ENCODE results near the gene TBXAS1.

TBXAS1 gene

DNA sequence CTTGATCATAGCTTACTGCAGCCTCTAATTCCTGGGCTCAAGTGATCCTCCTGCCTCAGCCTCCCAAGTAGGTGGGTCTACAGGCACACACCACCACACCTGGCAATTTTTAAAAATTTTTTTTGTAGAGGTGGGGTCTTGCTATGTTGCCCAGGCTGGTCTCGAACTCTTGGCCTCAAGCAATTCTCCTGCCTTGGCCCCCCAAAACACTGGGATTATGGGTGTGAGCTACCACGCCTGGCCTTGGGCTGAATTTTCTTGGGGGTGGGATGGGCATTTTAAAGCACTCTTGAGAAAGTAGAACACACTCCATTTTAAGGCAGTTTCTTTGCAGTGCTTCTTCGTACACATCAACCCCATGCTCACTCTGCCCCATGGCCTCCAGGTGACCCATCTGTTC is 28.7 kb downstream of the TBXAS1 start:
- DNase-seq = no peak

DNA sequence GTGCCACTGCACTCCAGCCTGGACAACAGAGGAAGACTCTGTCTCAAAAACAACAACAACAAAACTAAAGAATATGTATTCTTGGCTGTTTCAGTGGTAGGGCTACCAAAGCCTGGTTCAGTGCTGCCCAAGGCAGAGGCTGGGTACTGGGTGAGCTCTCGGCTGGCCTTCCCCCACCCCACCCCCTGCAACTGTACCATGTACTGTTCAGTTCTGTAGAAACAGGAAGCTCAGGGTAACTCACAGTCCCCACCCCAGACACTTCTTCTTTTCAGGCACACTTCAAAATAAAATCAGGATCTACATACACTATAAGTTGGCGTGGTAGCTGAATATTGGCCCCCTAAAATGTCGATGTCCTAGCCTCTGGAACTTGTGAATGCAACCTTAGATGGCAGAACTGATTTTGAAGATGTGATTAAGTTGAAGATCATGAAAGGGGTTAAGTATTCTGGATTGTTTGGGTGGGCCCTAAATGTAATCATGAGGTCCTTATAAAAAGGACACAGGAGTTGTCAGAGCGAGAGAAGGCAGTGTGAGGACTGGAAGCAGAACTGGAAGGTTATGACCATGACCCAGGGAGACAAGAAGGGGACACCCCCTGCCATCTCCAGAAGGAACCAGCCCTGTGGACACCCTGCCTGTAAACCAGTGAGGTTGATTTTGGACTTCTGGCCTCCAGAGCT is 31.2 kb downstream of the TBXAS1 start:
- peak; percentile 19 for DNase-seq

DNA sequence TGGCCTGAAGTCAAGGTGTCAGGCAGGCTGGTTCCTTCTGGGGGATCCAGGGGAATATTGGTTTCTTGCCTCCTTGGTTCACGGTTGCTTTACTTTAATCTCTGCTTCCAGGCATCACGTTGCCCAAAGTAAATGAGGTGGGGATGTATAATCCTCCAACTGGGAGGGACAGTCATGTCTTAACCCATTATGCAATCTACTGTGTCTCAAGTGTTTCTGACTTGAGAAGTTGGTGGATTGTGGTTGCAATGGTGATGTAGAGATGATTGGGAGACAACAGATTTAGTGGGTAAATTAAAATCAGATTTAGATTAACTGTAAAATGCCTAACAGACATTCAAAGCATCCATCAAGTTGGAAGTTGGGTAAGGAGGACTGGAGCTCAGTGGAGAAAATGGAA is 32.7 kb downstream of the TBXAS1 start:
- DNase-seq = no peak

DNA sequence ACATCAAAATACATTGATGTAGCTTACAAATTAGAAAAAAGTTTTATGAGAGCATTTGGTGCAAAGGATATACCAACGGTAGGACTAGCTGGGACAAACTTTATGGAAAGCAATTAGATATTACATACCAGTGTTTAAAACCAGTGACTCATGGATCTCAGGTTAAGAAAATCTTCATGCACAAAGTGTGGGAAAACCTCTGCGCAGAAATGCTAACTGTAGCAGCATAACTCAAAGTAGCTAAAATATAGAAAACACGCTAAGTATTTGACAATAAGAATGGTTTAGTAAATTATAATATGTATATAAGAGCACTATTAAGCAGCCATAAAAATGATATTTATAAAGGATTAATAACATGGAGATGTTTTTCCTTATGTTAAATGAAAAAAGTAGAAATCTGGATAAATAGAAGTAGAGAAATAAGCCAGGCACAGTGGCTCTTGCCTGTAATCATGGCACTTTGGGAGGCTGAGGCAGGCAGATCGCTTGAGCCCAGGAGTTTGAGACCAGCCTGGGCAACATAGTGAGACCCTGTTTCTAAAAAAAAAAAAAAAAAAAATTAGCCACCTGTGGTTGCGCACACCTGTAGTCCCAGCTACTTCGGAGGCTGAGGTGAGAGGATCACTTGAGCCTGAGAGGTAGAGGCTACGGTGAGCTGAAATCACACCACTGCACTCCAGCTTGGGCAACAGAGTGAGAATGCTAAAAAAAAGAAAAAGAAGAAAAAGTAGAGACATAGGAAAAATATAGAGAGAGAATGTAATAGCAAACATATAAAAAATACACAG is 37.2 kb downstream of the TBXAS1 start:
- no peak for DNase-seq

DNA sequence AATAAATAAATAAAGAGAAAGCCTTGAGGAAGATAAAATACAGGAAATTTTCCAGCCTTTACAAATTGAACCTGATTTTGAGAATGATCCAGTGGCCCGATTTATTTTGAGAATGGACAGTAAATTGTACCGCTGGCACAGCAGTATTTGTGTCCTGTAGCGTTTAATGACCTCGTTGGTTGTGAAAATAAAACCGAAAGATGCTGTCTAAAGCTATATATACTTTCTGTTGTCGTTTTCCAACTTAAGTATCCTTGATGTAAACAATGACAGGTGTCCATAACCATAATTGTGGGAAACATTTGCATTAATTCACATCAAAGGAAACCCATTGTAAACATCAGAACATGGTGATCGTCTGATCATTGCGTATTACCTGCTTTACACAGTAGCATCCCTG is 38.8 kb downstream of the TBXAS1 start:
- DNase-seq = no peak

DNA sequence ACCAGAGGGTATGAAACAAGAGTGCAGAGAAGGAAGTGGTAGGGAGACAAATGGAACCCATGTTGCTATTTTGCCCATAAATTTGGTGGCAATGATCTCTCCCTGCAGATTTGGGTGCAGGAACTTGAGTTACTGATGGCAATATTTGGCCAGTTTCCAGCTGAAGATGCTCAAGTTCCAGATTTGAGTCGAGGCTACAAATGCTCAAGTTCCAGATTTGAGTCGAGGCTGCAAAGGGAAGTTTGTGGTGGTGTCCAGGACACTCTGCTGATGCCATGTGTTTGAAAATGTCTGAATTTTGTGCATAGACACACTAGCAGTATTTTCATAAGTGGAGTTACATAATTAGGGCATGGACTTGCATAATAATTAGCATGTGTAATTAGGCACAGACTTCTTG is 40.8 kb downstream of the TBXAS1 start:
- no peak for DNase-seq

DNA sequence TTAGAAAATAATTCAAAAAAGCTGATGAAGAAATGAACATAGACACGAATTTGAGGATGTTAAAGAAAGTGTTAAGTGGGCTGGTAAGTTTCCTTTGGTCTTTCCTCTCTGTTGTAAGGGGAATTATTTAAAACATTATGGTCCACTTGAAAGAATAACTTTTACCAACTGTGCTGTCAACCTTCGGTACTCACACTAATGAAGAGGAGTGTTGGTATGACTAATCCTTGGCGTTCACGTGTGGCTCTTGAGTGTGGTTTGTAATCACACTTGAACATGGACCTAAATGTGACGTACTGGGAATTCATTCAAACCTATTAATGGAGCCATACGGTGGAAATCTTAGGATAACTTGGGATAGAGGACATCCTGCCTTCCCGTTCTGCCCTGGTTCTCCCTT is 41.3 kb downstream of the TBXAS1 start:
- DNase-seq = no peak

DNA sequence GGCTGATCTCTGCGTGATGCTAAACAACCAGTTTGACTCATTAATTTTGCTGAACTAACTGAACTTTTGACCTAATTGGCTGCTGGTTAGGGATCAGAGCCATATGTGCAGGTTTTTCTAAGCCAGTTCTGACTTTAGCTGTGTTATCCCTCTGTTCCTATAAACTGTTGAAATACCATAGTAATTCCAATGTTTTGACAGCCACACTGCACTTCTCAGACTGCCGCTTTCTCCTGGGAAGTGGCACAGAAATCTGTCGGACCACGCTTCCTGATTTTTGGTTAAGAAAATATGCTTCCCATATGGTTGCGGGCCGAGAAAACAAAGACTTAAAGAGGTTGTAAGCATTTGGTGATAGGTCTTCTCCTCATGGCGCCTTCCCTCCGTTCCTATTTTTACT is 42.3 kb downstream of the TBXAS1 start:
- DNase-seq = no peak

DNA sequence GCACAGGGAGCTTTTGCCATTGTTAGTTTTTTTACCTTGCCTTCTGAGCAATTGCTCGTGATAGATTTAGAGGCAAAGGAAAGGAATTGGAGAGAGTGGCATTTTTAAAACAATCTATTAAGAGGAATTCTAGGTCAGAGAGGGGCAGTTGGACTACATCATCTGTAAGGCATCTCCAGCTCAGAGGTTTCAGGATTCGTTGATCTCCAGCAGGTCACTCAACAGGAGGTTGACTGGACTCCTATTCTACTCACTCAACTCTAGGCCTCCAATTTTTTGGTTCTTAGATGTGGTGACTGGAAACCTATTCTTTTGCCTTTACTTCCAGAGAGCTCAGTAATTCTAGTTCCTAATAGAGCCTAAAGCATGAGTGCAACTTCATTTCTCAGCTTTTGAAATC is 42.8 kb downstream of the TBXAS1 start:
- no peak for DNase-seq

DNA sequence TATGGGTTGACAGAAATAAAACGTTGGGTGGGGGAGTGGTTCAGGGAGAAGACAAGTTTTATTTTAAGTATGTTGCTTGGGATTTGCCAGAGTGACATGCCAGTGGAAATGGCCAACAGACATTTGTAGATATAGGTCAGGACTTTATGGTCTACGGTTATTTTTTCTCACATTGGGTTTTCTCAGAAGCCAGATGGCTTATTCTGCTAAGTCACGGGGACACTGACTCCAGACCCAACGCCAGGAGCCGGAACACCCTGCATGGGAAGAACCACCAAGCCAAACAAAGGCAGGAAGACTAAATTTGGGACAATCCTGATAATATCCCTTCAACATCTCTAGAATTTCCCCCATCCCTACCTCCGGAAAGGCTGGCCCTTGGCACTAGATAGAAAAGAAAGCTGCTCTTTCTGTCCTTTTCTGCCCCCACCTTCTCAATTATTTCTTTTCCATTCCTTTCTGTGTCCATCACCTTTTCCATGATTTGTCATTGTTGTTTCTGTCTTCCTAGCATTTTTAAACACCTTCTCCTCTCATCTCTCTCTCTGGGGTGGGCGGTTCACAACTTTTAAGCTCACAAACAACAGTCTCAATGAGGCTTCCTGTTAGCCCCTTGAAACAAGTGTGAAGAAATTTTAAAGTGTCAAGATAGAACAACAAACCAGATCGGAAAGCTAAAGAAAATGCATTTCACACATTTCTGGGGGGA is 44.7 kb downstream of the TBXAS1 start:
- no peak for DNase-seq

DNA sequence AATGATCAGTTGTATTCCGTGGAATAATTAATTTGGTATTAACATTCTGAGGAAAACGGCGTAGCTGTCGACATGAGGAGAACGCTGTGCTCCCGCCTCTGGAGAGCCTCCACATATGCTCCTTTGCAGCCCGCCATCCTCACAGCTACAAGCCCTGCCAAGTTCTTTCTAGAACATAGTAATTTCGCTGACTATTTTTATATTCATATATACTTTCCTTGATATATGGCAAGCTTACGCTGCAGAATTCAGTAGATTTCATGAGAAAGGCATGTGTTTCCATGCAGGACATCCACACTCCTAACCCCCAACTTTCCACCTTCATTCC is 45.2 kb downstream of the TBXAS1 start:
- no peak for DNase-seq

DNA sequence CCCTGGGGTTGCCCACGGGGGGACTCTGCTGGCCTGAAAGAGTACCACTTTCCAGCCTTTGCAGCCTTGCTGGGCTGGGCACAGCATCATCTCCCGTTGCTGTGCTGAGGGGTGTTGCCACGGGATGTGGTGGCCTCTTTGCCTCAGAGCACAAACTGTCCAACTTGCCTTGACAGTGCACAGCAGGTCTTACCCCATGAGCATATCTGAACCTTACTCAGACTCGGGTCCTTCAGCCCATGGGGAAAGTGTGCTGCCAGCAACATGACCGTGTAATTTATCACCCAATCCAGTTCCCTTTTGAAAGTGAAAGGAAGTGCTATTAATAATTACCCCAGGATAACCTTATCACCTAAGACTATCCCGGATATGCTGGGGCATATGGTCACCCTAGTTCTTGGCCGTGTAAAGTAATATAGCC is 46.8 kb downstream of the TBXAS1 start:
- DNase-seq = no peak

DNA sequence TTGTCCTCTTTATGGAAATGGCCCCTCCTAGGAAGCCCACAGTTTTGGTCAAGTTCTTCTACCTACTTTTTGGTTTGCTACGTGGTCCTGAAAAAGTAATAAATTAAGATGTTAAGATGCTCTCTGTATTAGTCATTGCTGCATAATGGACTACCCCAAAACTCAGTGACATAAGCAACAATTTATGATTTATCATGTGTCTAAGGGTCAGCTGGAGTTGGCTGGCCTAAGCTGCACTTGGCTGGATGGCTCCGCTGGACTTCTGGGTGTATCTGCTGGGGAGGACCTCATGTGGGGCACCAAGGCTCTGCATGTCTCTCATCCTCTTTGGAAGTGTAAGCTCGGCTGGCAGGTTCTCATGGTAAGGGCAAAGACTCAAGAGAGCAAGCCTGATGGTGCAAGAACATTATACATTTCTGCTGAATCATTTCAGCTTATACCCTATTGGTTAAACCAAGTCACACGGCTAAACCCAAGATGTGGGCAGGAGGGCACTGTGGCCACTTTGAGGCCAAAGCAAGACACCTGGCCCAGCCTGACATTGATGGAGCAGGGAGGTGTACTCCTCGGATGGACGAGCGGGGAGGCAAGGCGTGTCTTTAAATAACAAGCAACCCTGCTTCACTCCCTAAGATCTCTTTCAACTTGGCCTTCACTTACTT is 47.7 kb downstream of the TBXAS1 start:
- DNase-seq = no peak

DNA sequence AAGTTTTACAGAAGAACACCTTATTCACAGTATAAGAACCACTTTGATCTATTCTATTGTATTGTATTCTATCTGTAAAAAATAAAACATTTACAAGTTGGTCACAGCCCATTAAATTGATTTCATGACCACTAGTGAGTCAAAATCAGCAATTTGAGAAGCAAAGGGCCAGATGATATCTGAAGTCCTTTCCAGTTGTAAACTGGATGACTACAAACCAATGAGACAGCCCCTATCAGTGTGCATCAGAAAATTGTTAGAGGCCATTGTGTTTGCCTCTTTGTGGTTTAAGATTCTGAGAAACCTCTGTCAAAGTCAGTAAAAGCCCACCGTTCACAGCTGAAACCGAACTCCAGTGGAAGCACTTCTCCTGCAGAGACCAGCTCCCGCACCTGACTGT is 54.8 kb downstream of the TBXAS1 start:
- no peak for DNase-seq

DNA sequence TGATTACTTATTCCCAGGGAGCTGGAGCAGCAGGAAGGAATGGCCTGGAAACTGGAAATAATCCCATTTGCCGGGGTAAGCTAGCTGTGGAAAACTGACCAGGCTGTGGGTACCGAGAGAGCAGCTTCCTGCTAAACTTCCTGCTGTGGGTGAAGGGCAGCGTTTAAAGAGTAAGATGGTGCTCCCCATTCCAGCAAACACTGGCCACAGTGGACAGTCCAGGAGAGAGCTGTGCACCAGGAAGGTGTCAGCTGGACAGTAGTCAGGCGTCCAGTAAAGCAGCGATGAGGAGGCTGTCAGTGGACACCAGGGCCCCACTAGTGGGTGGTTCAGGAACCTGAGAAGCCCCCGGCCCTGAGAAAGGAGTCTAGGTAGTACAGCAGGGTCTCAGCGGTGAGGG is 55.4 kb downstream of the TBXAS1 start:
- DNase-seq = no peak

DNA sequence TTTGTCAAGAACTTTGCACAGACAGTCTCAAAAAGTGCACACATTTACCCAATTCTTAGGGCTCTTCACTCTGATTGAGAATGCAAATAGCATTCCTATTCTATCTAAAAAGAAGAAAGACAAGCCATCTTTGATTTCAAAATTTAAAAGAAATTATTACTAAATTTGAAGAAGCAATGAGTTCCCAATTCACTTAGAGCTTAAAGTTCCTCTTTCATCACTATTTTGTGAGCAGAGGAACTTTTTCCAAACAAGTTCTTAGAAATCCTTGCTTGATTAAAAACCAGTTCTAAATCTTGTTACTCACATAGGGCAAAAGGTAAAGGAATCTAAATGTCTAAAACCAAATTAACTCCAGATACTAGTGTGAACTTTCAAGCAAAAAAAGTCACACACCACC is 56.4 kb downstream of the TBXAS1 start:
- no peak for DNase-seq

DNA sequence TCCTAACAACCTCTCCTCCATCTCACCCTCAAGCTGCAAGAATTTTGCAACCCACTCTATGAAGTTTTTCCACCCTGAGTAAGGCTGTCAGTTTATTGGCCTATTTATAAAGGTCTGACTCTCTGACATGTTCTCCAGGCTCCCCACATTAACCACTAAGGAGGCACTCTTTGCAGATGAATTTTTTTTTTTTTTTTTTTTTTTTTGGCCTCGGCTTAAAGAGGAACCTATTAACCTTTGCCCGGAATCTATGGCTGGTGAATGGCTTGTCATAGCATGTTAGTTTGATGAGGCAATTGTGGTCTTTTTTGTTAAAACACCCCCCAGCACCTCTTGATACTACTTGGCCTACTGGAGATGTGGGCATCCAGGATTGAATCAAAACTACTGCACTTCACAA is 57.1 kb downstream of the TBXAS1 start:
- peak; percentile 5 for DNase-seq

DNA sequence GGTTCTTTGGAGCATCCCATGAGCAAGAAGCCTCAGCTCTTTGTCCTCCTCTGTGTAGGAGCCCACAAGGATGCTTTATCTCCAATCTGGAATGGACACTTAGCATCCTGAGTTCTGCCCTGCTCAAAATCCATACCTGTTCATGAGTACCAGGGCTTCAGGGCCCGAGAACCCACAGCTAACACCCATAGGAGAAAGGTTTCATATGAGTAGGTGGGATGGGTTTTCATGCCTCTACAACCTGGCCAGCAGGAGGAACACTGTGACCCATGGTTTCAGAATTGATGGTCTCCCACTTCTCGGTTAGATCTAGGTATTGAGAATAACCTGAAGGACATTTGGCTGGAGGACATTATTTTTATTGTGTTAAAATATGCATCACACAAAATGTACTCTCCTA is 57.8 kb downstream of the TBXAS1 start:
- DNase-seq = no peak

DNA sequence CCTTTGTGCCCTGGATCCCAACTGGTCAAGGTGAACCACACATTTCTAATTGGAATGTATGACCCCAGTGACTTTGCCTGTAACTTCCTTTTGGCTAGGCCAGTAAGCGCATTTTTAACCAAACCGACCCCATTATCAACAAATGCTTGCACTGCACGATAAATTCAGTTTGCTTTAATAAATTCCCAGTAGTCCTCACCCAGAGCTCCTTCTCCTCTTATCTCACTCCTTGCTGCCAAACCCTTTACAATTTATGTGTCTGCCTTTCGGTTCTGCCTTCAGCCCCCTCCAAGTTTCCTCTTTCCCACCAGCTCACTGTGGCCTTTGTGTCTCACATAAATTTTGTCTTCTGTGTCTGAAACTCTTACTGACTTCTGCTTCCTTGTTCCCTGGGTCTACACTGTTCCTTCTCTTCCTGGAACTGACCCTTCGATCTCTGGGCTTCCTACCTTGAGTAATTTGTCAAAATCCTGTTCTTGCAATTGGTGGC is 59.0 kb downstream of the TBXAS1 start:
- DNase-seq = no peak

DNA sequence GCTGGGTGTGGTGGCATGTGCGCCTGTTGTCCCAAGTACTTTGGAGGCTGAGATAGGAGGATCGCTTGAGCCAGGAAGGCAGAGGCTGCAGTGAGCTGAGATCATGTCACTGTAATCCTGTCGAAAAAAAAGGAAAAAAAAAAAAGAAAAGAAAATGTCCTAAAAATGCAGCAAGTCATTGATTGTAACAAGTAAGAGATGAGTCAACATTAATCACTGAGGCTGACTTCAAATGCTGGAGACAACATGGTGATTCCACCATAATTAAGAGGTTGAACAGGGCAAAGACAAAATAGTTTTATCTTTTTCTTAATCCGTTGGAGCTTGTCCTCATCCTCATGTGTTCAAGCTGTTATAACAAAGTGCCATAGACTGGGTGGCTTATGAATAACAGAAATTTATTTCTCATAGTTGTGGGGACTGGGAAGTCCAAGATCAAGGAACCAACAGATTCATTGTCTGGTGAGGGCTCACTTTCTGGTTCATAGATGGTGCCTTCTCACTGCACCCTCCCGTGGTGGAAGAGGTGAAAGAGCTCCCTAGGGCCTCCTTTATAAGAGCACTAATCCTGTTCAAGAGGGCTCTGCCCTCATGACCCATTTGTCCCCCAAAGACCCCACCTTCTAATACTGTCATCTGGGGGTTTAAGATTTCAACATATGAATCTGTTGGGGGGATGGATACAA is 60.3 kb downstream of the TBXAS1 start:
- no peak for DNase-seq

DNA sequence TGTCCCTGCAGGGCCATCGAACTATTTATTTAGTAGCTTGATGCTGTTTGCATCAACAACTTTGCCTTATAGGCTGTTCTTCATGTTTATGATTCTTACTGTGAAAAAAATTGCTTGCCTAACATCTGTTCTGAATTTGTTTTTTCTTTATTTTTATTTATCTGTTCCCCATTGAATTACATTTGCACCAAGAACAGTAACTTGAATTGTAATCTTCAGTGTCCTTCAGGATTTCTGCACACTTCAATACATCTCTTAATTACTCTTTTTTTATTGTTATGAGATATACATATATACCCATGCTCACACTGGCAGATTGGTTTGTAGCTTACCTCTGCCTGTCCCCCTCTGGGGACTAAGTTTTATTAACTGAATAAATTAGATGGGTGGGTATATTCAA is 64.4 kb downstream of the TBXAS1 start:
- no peak for DNase-seq

DNA sequence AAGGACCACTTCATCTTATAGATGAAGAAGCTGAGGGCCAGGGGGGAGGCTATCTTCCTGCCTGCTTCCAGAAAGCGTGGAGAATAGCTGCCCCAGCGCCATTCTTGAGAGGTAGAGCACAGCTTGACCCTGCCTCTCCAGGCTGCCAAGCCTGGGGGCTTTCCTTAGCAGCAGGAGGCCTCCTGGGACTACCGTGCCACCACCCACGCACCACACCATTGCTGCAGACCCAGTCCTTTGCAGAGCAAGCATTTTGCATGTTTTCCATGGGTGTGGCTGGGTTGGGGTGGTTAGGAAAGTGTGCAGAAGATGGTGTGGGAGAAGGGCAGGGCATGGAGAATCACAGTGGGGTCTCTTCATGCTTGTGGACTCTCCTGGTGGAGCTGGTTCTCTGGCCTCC is 64.9 kb downstream of the TBXAS1 start:
- DNase-seq = no peak
